ENCODE results near the gene PLD5. TPM values are rescaled to one million over a fixed set of nuclear protein-coding genes. Genes with fewer than 3 reads are reported as not detected.
"Not testable (repeated sequence)": the region's sequence is repeated elsewhere in the genome, so short reads cannot be mapped to it uniquely, and the experiment has no call there.

The PLD5 gene
- total and polyA plus RNA-seq, 4 donors: under 0.01 to 0.17 (median 0.05) TPM; not detected in 1

- Histone ChIP-seq H3K4me3 (ENCODE audit: low read depth in 1 of 3, low read length in 3 of 3) (no peak overlapping the region), H3K4me1 (ENCODE audit: control insufficient read depth in 4 of 4, insufficient read depth in 4 of 4, low read length in 3 of 4) (no peaks in the 10 kb centered on the region), H3K36me3 (ENCODE audit: control insufficient read depth in 4 of 4, insufficient read depth in 3 of 4, low read depth in 1 of 4, low read length in 3 of 4) (no peaks in the 10 kb centered on the region), H3K27me3 (ENCODE audit: control insufficient read depth in 4 of 4, insufficient read depth in 4 of 4, low read length in 3 of 4) (no peaks in the 10 kb centered on the region), H3K27ac (ENCODE audit: low read depth in 1 of 2, low read length in 2 of 2) (no peak overlapping the region), H3K9me3 (ENCODE audit: control insufficient read depth in 4 of 4, low read length in 3 of 4) (no peaks in the 10 kb centered on the region), H3K9ac (ENCODE audit: low read depth in 1 of 2, low read length in 2 of 2) (no peak overlapping the region)
- no peak for DNase-seq (ENCODE audit: low spot score)
- 57% methylated on average over 1 of the region's 1 CpG for WGBS
- no peak for TF ChIP-seq RXRA (IDR thresholded peaks at IDR 0.05)
- no peak for TF ChIP-seq HNF4G (IDR thresholded peaks at IDR 0.05)
- no peak for TF ChIP-seq GABPA (IDR thresholded peaks at IDR 0.05 in 1 of 2, conservative IDR thresholded peaks at IDR 0.05 in 1 of 2)
- no peak for TF ChIP-seq NR2F2 (IDR thresholded peaks at IDR 0.05)
- no peak for TF ChIP-seq MAX (IDR thresholded peaks at IDR 0.05)
- TF ChIP-seq HNF4A (conservative IDR thresholded peaks at IDR 0.05): no peak
- TF ChIP-seq ATF3 (IDR thresholded peaks at IDR 0.05): no peak
- TF ChIP-seq, protein P1, sequence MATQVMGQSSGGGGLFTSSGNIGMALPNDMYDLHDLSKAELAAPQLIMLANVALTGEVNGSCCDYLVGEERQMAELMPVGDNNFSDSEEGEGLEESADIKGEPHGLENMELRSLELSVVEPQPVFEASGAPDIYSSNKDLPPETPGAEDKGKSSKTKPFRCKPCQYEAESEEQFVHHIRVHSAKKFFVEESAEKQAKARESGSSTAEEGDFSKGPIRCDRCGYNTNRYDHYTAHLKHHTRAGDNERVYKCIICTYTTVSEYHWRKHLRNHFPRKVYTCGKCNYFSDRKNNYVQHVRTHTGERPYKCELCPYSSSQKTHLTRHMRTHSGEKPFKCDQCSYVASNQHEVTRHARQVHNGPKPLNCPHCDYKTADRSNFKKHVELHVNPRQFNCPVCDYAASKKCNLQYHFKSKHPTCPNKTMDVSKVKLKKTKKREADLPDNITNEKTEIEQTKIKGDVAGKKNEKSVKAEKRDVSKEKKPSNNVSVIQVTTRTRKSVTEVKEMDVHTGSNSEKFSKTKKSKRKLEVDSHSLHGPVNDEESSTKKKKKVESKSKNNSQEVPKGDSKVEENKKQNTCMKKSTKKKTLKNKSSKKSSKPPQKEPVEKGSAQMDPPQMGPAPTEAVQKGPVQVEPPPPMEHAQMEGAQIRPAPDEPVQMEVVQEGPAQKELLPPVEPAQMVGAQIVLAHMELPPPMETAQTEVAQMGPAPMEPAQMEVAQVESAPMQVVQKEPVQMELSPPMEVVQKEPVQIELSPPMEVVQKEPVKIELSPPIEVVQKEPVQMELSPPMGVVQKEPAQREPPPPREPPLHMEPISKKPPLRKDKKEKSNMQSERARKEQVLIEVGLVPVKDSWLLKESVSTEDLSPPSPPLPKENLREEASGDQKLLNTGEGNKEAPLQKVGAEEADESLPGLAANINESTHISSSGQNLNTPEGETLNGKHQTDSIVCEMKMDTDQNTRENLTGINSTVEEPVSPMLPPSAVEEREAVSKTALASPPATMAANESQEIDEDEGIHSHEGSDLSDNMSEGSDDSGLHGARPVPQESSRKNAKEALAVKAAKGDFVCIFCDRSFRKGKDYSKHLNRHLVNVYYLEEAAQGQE (IDR thresholded peaks at IDR 0.05): no peak
- TF ChIP-seq YY1 (IDR thresholded peaks at IDR 0.05): no peak
- TF ChIP-seq FOXA2 (IDR thresholded peaks at IDR 0.05): no peak
- TF ChIP-seq EGR1 (IDR thresholded peaks at IDR 0.05; ENCODE audit: low read depth in 2 of 2): no peak
- TF ChIP-seq, protein P2, sequence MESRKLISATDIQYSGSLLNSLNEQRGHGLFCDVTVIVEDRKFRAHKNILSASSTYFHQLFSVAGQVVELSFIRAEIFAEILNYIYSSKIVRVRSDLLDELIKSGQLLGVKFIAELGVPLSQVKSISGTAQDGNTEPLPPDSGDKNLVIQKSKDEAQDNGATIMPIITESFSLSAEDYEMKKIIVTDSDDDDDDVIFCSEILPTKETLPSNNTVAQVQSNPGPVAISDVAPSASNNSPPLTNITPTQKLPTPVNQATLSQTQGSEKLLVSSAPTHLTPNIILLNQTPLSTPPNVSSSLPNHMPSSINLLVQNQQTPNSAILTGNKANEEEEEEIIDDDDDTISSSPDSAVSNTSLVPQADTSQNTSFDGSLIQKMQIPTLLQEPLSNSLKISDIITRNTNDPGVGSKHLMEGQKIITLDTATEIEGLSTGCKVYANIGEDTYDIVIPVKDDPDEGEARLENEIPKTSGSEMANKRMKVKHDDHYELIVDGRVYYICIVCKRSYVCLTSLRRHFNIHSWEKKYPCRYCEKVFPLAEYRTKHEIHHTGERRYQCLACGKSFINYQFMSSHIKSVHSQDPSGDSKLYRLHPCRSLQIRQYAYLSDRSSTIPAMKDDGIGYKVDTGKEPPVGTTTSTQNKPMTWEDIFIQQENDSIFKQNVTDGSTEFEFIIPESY (IDR thresholded peaks at IDR 0.05): no peak
- TF ChIP-seq TAF1 (conservative IDR thresholded peaks at IDR 0.05): no peak
- TF ChIP-seq FOXA1 (IDR thresholded peaks at IDR 0.05): no peak
- no peak for TF ChIP-seq SP1 (IDR thresholded peaks at IDR 0.05)
These were observed 174.9 kb downstream of the PLD5 start for GRCh38 chr1:242349636-242350035.

- H3K4me3 ChIP-seq (ENCODE audit: low read depth in 1 of 3, low read length in 3 of 3); H3K27ac ChIP-seq (ENCODE audit: low read depth in 1 of 2, low read length in 2 of 2); H3K4me1 ChIP-seq (ENCODE audit: control insufficient read depth in 4 of 4, insufficient read depth in 4 of 4, low read length in 3 of 4); DNase-seq (ENCODE audit: low spot score); H3K27me3 ChIP-seq (ENCODE audit: control insufficient read depth in 4 of 4, insufficient read depth in 4 of 4, low read length in 3 of 4); H3K36me3 ChIP-seq (ENCODE audit: control insufficient read depth in 4 of 4, insufficient read depth in 3 of 4, low read depth in 1 of 4, low read length in 3 of 4); H3K9me3 ChIP-seq (ENCODE audit: control insufficient read depth in 4 of 4, low read length in 3 of 4); H3K9ac ChIP-seq (ENCODE audit: low read depth in 1 of 2, low read length in 2 of 2): not testable (repeated sequence)
- 56% methylated on average over 5 of the region's 5 CpGs for WGBS
These were observed 193.6 kb downstream of the PLD5 start for GRCh38 chr1:242330865-242331264.

DNA sequence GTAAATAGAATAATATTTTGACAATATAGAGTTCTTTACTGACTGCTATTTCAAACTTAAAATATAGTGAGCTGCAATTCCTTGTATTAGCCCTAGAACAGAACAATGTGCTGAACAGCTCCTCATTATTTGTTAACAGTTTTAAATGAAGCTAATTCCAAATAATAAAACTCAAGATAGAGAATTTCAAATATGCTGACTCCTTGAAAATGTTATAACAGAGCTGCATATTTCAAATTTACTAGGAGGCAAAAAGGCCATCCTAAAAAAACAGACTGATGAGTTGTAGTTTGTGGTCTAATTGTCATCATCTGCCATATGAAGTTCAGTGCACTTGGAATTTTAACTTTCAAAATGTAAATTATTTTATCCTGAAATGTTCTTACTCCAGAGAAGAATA is 197.1 kb downstream of the PLD5 start:
- not testable (repeated sequence) for H3K27me3 ChIP-seq (ENCODE audit: control insufficient read depth in 4 of 4, insufficient read depth in 4 of 4, low read length in 3 of 4); H3K9ac ChIP-seq (ENCODE audit: low read depth in 1 of 2, low read length in 2 of 2); DNase-seq (ENCODE audit: low spot score); H3K4me3 ChIP-seq (ENCODE audit: low read depth in 1 of 3, low read length in 3 of 3); H3K9me3 ChIP-seq (ENCODE audit: control insufficient read depth in 4 of 4, low read length in 3 of 4); H3K36me3 ChIP-seq (ENCODE audit: control insufficient read depth in 4 of 4, insufficient read depth in 3 of 4, low read depth in 1 of 4, low read length in 3 of 4); H3K27ac ChIP-seq (ENCODE audit: low read depth in 1 of 2, low read length in 2 of 2); H3K4me1 ChIP-seq (ENCODE audit: control insufficient read depth in 4 of 4, insufficient read depth in 4 of 4, low read length in 3 of 4)

DNA sequence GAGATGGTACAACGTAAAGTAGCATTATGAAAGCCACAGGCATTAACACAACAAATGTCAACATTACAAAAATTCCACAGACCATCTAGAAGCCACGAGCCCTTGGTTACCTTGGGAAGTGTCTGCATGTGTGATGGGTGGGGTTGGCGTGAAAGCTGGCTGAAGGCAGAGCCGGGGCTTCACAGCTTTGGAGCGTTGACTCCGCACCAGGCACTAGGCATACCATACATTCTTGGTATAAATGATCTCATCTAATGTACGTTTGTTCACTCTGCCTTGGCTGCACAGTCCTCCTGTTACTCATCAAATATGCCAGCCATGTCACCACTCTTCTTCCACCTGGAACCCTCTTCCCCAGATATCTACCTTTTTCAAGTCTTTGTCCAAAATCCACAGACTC is 202.5 kb downstream of the PLD5 start:
- H3K27me3 ChIP-seq (ENCODE audit: control insufficient read depth in 4 of 4, insufficient read depth in 4 of 4, low read length in 3 of 4); H3K36me3 ChIP-seq (ENCODE audit: control insufficient read depth in 4 of 4, insufficient read depth in 3 of 4, low read depth in 1 of 4, low read length in 3 of 4); H3K9ac ChIP-seq (ENCODE audit: low read depth in 1 of 2, low read length in 2 of 2); H3K4me3 ChIP-seq (ENCODE audit: low read depth in 1 of 3, low read length in 3 of 3); H3K4me1 ChIP-seq (ENCODE audit: control insufficient read depth in 4 of 4, insufficient read depth in 4 of 4, low read length in 3 of 4); H3K27ac ChIP-seq (ENCODE audit: low read depth in 1 of 2, low read length in 2 of 2); DNase-seq (ENCODE audit: low spot score); H3K9me3 ChIP-seq (ENCODE audit: control insufficient read depth in 4 of 4, low read length in 3 of 4): not testable (repeated sequence)
- WGBS: 64% methylated on average over 7 of the region's 7 CpGs

Measured in liver (tissue), 9 donors.